ENCODE measurements around the gene FAR2. TPM values are rescaled to one million over a fixed set of nuclear protein-coding genes. Genes with fewer than 3 reads are reported as not detected.

The FAR2 gene
- total RNA-seq, 1 donor from 2014 or later: 3.4 TPM

DNA sequence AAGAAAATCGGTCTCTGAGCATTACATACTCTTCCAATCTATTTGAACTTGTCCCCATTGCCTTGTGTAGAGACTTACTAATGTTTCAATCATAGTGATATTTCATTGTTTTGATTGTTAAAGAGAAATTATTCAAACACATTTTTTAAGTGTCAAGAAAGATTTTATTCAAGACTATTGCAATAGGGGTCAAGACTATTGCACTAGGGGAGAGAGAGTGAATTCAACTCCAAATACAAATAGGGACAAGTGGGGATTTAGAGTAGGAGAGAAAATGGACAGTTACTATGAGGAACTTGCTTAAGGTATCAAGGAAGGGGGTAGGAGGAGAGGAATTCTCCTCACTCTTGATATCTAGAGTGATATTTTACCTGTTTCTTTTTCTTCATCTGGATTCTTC lies 73.1 kb downstream of the FAR2 start:
- H3K4me1 ChIP-seq: peaks cover 9% of the 10 kb centered on the region
- TF ChIP-seq, protein P1, sequence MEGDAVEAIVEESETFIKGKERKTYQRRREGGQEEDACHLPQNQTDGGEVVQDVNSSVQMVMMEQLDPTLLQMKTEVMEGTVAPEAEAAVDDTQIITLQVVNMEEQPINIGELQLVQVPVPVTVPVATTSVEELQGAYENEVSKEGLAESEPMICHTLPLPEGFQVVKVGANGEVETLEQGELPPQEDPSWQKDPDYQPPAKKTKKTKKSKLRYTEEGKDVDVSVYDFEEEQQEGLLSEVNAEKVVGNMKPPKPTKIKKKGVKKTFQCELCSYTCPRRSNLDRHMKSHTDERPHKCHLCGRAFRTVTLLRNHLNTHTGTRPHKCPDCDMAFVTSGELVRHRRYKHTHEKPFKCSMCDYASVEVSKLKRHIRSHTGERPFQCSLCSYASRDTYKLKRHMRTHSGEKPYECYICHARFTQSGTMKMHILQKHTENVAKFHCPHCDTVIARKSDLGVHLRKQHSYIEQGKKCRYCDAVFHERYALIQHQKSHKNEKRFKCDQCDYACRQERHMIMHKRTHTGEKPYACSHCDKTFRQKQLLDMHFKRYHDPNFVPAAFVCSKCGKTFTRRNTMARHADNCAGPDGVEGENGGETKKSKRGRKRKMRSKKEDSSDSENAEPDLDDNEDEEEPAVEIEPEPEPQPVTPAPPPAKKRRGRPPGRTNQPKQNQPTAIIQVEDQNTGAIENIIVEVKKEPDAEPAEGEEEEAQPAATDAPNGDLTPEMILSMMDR (IDR thresholded peaks at IDR 0.05; ENCODE audit: borderline replicate concordance): no peak
- H3K27ac ChIP-seq (replicated peaks): no peak overlapping the region
- no peaks in the 10 kb centered on the region for H3K27me3 ChIP-seq (ENCODE audit: low read depth)
- no peak for DNase-seq
- H3K4me3 ChIP-seq: no peak overlapping the region
- H3K9me3 ChIP-seq (replicated peaks): peaks cover 8% of the 10 kb centered on the region
- H3K36me3 ChIP-seq: no peaks in the 10 kb centered on the region
- intact Hi-C loops (cut with micrococcal nuclease): no loop called here

DNA sequence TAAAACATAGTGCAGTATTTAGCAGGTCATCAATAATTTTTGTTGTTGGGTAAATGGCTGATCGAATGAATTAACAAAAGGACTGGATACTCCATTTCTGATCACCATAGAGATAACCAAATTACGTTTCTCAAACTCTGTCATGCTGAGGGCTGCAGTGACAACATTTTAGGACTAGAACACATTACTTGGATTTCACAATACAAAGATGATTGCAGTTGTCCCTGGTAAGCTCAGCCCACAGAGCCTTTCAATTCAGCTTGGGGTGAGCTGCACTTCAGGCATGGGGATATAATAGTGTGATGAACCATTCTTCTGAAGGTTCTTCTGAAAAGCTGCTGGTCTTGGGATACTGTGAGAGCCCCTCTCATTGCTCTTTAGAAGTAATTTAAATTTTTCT lies 74.3 kb downstream of the FAR2 start:
- Histone ChIP-seq H3K4me3 (no peak overlapping the region), H3K36me3 (no peaks in the 10 kb centered on the region), H3K27me3 (ENCODE audit: low read depth) (no peaks in the 10 kb centered on the region), H3K9me3 (replicated peaks) (peaks cover 8% of the 10 kb centered on the region), H3K27ac (replicated peaks) (no peak overlapping the region), H3K4me1 (no peaks in the 10 kb centered on the region)
- TF ChIP-seq, protein P1 (IDR thresholded peaks at IDR 0.05; ENCODE audit: borderline replicate concordance): no peak
- intact Hi-C loops (cut with micrococcal nuclease): no loop called here
- DNase-seq: no peak

DNA sequence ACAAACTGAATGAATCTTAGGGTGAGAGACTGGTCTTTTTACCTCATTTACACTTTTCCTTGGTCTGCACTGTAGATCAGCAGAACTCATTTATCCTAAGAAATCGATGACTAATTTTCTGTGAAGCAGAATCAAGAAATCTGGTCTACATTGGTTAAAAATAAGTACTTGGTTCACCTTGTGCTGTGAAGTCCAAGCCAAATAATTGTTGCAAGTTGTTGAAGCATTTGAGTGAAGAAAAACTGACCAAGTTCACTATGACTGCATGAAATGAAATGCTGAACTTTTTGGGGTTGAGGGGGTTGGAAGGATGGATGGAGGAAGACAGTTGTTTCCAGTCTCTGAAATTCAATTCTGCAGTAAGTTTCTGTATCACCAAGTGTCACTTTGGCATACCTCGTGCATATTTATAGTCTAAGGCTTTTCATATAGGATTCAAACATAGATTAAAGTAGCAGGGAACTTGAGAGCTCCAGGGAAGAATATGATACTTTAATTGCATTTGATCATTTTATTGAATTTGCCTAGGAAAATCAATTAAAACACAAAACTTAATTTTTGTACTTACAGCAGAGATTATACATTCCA lies 75.0 kb downstream of the FAR2 start:
- intact Hi-C loops (cut with micrococcal nuclease): no loop called here
- H3K27ac ChIP-seq (replicated peaks): no peak overlapping the region
- no peak for DNase-seq
- peaks cover 8% of the 10 kb centered on the region for H3K9me3 ChIP-seq (replicated peaks)
- no peaks in the 10 kb centered on the region for H3K27me3 ChIP-seq (ENCODE audit: low read depth)
- no peak overlapping the region for H3K4me3 ChIP-seq
- no peaks in the 10 kb centered on the region for H3K36me3 ChIP-seq
- H3K4me1 ChIP-seq: no peaks in the 10 kb centered on the region
- TF ChIP-seq, protein P1 (IDR thresholded peaks at IDR 0.05; ENCODE audit: borderline replicate concordance): no peak

DNA sequence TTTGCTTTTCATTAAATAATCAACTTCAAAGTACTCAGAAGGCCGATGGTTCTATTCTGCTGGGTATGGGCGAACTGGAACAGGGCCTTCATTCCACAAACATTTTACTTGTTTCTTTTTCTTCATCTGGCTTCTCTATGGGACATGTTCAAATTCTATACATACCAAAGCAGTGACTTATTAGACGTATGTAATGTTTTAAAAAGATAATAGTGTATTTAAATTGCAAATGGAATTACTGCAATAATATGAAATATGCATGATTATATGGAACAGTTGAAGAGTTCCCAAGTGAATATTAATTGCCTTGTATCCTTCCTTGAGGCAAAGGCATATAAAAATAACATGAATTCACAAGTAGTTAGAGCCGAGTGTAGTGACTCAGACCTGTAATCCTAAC lies 75.5 kb downstream of the FAR2 start:
- Histone ChIP-seq H3K4me3 (no peak overlapping the region), H3K27ac (replicated peaks) (no peak overlapping the region), H3K27me3 (ENCODE audit: low read depth) (no peaks in the 10 kb centered on the region), H3K4me1 (no peaks in the 10 kb centered on the region), H3K36me3 (no peaks in the 10 kb centered on the region), H3K9me3 (replicated peaks) (peaks cover 8% of the 10 kb centered on the region)
- intact Hi-C loops (cut with micrococcal nuclease): no loop called here
- no peak for DNase-seq
- TF ChIP-seq, protein P1 (IDR thresholded peaks at IDR 0.05; ENCODE audit: borderline replicate concordance): no peak

DNA sequence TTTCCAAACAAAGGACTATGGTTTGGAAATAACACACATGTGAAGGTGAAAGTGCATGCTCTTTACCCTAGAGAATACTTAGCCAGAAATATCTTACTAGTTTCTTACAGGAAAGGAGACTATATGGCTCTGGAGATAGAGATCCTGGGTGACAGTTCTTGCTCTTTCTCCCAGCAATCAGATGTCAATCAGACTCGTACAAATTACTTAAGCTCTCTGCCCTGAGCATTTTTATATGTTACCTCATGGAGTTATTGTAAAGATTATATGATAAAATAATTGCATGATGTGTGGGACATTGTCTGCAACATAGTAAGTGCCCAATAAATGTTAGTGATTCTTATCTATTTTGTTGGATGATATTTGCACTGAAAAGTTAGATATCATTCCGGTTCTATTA lies 76.8 kb downstream of the FAR2 start:
- TF ChIP-seq, protein P1 (IDR thresholded peaks at IDR 0.05; ENCODE audit: borderline replicate concordance): no peak
- H3K27me3 ChIP-seq (ENCODE audit: low read depth): no peaks in the 10 kb centered on the region
- H3K9me3 ChIP-seq (replicated peaks): peaks cover 8% of the 10 kb centered on the region

More for the DNA sequence above, 76.8 kb downstream of the FAR2 start:
- no peak for DNase-seq
- Histone ChIP-seq H3K4me3 (no peak overlapping the region), H3K4me1 (no peaks in the 10 kb centered on the region), H3K27ac (replicated peaks) (no peak overlapping the region), H3K36me3 (no peaks in the 10 kb centered on the region)
- intact Hi-C loops (cut with micrococcal nuclease): no loop called here

All from left ventricle myocardium inferior (tissue), 1 donor.